ENCODE measurements around the gene SBDS.
"Not testable (repeated sequence)": the region's sequence is repeated elsewhere in the genome, so short reads cannot be mapped to it uniquely, and the experiment has no call there.

Gene SBDS

DNA sequence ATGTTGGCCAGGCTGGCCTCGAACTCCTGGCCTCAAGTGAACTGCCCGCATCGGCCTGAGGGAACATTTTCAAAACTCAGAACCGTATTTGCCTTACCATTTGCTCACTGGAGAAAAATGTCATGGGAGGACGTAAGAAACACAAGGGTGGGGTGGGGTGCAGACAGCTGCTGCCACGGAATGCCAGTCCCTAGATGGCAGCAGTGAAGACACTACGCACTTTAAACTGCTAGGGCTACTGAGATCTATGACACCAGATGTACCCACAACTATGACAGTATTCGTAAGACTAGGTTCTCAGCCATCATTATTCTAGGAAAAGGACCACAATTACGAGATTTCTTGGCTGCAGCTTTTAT, 716 bp downstream of the SBDS start:
- not testable (repeated sequence) for DNase-seq

DNA sequence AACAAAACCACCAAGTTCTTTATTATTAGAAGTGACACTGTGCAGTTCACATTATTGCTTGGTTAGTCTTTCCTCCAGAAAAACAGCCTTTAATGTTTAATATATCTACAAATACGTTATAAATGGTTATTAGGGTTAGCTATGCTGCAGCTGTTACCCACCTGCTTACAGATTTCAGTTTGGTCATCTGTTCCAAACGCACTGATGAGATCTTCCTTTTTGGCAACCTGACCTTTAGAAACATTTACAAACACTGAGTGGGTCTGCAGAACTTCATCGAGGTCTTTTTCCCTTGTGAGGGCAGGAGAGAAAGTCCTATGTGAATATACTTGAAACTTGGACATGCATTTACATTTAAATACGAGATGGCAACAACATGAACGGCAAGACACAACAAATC, 1.3 kb downstream of the SBDS start:
- not testable (repeated sequence) for DNase-seq

DNA sequence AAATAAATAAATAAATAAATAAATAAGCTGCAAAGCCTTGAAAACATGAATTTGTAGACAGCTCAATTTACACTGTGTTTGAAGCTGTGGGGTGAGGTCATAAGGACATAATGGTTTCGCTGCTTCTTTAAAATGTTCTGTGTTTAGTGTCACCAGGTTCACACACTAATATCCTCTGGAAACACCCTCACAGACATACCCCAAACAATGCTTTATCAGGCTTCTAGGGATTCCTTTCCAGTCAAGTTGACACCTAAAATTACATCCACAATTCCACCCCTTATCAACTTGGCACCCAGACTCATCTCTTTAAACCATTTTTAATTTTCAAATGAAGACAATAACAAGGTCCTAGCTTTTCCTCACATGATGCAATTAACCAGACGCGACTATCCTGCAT, 5.8 kb downstream of the SBDS start:
- DNase-seq, result not testable (repeated sequence)

DNA sequence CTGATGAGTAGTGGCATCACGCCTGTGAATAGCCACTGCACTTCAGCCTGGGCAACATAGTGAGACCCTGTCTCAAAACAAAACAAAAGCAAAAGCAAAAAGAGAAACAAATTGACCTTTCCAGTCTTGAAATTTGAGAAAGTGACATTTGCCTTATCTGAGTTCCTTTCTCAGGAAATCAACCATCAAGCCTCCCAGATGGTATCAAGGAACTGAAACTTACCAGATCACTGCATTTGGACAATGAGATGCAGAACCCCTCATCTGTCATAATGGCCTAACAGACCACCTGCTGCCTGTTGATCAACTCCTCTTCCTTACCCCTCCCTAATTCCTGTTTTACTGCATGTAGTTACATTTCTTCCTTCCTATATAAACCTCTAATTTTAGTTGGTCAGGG, 15.1 kb downstream of the SBDS start:
- DNase-seq, result not testable (repeated sequence)

DNA sequence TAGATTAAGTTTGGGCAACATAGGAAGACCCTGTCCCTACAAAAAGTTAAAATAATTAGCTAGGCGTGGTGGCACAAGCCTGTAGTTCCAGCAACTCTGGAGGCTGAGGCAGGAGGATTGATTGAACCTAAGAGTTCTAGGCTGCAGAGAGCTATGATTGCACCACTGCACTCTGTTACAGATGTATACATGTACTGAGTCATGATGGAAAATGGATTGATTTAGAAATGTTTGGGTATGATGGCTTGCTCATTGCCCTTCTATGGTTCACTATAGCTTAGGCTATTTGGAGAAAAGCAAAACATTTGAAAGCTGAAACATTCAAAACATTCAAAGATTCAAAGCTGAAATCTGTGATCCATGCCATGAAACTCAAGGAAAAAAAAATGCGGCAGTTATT, 16.4 kb downstream of the SBDS start:
- DNase-seq, result not testable (repeated sequence)

DNA sequence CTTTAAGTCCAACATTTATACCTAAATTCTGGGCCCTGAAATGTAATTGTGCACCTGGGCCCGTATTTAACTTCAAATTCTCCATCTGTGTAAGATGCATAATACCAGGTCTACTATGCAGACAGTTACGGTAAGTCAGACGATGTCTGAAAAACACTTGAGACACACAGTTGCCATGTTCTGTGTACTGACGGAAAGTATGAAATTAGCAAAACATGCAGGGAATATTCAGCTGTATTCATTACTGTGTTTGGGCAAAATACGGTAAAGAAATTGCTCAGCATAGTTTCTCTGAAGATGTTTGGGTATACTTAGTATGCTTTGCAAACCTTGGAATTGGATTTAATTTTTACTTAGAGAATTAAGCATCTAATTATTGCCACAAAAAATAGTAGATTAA, 17.1 kb downstream of the SBDS start:
- DNase-seq, result not testable (repeated sequence)

DNA sequence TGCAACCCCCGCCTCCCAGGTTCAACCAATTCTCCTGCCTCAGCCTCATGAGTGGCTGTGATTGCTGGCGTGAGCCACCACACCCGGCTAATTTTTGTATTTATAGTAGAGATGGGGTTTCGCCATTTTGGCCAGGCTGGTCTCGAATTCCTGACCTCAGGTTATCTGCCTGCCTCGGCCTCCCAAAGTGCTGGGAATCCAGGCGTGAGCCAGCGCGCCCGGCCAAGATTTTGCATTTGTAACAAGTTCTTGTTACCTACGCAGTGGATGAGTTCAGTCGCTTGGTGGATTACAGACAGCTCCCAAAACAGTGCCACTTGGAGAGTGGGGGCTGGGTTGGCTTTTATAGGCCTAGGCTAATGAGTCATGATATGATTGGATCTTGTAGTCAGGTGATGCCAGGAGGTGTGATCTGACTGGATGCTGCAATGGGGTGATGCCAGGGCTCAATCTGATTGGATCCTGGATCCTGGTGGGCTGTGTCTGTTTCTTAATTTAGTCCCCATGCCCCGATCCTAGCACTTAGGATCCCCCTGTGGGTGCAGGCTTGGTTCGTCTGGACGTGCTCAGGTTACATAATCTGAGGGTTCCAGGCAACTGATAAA, 20.3 kb downstream of the SBDS start:
- DNase-seq, result no peak

DNA sequence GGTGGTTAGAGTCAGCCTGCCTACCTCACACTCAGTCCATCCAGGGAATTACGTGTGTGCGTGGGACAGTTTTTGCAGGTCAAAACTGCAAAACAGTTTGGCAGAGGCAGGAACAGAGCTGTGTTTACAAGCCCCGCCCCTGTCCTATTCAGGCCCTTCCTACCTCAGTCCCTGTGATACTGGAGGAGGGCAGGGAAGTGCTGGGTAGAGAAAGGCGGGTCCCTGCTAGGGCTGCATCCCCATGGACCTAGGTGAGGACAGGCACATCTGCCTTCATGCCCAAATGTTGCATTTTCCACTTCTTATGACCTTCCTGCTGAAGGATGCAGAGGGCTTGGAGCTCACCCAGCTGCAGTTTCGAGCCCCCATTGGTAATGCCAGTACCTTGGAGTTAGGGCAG, 25.1 kb downstream of the SBDS start:
- no peak for DNase-seq

DNA sequence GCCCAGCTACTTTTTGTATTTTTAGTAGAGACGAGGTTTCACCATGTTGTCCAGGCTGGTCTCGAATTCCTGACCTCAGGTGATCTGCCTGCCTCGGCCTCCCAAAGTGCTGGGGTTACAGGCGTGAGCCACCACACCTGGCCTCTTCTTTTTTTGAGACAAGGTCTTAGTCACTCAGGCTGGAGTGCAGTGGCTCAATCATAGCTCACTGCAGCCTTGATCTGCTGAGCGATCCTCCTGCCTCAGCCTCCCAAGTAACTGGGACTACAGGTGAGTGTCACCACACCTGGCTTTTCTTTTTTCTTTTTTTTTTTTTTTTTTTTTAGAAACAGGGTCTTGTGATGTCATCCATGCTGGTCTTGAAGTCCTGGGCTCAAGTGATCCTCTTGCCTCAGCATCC, 26.4 kb downstream of the SBDS start:
- DNase-seq, result not testable (repeated sequence)

DNA sequence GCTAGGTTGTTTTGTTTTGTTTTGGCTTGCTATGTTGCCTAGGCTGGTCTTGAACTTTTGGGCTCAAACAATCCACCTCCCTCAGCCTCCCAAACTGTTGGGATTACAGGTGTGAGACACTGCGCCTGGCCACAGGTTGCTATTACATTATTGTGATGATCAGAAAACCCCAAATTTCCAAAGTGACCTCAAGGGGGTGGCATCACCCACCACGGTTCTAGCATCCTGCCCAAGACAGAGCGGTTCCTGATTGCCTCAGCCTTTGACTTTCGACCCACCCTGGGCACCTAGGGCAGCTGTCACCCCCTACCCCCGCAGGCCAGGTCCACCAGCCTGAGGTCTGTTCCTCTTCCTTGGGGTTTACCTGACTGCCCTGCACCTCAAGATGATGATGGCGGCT, 28.4 kb downstream of the SBDS start:
- no peak for DNase-seq

DNA sequence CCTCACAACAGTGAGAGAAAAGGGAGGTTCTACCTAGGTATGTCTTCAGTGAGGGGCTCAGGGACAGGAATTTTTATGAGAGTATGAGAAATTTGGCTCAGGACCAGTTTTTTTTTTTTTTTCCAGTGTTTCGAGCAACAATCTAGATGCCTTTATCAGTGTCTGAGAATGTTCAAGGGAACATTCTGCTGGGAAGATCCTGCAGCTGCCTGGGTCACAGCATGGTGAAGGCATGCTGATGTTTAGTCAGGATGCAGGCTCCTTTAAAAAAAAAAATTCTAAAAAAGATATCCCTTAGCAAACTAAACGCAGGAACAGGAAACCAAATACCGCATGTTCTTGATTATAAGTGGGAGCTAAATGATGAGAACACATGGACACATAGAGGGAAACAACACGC, 31.0 kb downstream of the SBDS start:
- no peak for DNase-seq

DNA sequence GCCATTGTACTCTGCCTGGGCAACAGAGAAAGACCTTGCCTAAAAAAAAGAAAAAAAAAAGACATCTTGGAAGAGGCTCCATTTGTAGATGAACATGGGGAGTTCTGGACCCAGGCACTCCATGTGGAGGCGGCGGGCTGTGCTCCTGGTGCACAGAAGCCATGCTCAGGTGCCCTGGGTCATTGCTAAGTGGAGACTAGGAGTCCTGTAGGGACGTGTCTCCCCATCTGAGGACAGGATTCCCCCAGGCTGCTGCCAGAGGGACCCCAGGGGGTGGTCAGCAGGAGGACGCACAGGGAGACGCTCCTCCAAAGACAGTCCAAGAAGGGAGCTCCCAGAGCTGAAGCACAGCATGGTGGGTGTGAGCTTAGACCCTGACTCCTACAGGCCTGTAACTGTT, 34.3 kb downstream of the SBDS start:
- no peak for DNase-seq

DNA sequence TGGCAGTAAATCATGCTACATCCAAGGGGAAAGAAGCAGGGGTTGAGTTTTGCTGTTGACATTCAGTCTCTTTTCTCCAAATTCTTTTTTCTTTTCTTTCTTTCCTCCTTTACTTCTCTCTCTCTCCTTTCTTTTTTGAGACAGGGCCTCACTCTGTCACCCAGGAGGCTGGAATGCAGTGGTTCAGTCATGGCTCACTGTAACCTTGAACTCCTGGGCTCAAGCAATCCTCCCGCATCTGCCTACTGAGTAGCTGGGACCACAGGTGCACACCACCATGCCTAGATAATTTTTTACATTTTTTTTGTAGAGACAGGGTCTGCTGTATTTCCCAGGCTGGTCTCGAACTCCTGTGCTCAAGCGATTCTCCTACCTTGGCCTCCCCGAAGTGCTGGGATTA, 35.2 kb downstream of the SBDS start:
- DNase-seq, result no peak

DNA sequence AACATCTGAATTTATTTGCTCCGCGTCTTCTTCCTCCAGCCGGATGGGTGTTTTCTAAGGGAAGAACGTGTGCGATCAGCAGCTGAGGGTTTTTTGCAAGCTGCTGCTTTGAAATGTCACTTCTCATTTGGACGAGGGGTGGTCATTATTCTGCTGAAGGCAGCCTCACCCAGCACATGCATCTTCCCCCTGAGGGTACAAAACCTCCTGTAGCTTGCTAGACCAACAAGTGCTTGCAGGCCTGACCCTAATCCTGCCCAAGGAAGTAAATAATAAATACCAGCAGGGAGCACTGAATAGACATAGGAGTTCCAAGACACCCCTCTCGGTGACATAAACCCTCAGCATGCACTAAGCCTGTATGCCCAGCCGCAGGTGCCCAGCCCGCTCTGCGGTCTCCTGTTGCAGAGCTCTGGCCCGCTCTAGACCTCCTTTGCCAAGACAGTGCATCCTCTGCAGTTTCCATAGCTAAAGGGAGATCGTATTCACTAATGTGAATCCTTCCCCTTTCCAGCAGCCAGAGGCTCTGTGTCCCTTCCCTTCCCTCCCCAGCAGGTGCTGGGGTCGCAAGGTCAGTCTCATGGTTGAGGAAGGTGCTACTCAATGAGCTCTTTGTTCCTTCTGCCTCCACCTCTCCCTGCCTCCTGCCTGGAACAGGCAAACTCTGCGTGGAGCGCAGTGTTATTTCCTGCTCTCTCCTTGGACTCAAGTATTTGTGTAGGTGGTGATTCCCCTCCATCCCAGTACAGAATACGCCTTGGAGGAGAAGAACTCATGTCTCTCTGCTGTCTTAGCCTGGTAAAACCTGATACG, 36.6 kb downstream of the SBDS start:
- DNase-seq, result no peak

DNA sequence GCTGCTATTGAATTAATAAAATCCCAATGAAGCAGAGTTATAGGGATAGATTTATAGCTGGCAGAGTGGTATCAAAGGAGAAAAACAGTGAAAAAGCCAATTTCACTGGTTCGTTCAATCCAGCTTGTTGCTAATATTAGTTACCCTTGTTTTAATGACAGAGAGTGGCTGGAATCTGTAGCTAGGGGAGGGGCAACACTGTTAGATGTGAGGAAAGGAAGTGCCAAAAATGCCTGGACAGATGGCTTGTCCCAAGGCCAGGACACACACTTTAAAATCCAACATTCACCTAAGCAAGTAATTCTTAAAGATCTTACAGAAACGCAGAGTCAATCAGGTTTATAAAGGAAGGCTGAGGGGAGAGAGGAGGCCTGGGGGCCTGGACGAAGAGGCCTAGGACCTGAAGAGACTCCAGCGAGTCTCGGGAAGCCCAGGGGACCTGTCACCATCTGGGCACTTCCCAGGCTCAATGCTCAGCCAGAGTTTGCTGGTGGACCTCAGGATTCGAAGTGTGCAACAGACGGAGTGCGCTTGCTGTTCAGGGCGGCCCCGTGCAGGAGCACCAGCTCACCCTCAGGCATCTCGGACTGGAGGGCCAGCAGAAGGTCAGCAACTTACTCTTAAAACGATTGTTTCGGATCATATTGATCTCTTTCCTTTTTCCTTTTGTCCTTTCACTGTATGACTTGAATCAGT, 37.6 kb downstream of the SBDS start:
- DNase-seq, result no peak

DNA sequence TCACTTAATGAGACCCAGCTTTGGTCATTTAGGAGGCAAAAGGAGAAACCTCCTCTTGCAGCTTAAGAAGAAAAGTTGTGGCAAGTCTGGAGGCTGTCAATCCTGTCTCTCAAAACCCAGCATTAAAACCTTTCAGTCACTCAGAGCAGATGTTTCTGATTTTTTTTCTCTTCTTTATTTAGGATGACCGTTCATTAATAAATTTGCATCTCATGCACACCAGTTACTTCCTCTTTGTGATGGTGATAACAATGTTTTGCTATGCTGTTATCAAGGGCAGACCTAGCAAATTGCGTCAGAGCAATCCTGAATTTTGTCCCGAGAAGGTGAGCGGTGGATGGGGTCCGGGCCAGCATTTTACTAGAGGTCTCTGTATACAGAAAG, 42.4 kb downstream of the SBDS start:
- DNase-seq, result no peak

DNA sequence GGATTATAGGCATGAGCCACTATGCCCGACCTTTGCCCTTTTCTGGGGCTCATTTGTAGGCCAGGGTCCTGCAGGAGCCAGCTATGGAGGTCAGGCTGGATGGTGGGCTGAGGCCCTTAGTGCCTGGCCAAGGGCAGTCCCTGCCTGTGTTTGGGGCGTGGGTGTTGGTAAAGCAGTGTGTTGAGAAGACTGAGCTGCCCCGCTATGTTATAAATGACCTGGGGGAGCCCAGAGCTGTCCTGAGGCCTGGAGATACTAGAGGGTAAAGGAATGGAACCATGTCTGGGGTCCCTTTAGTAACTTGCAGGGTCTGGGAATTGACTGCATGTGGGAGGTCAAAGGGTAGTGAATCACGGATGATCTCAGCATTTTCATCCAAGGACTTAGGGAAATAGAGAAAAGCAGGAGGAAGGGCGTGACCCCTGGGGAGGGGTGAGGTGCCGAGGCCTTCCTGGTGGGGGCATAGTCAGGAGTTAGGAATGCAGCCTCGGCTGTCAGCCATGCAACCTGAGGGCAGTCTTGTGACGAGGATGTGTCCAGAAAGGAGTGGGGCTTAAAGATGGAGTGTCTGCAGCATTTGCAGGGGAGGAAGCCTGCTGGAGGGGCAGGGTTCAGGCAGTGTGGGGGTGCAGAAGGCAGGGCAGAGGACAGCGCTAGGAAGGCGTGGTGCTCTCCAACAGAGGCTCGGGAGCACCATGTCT, 42.9 kb downstream of the SBDS start:
- DNase-seq, result no peak

DNA sequence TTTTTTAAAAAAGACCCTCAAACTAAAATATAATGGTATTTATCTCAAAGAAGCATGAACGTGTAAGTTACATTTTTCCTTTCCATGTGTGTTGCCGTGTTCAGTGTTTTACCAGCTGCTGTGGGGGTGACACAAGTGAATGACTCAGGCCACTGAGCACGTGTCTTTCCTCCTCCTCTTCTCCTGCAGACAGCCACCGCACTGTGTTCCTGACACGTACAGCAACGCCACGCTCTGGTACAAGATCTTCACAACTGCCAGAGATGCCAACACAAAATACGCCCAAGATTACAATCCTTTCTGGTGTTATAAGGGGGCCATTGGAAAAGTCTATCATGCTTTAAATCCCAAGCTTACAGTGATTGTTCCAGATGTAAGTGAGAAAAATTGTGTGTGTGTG, 44.6 kb downstream of the SBDS start:
- DNase-seq, result no peak

DNA sequence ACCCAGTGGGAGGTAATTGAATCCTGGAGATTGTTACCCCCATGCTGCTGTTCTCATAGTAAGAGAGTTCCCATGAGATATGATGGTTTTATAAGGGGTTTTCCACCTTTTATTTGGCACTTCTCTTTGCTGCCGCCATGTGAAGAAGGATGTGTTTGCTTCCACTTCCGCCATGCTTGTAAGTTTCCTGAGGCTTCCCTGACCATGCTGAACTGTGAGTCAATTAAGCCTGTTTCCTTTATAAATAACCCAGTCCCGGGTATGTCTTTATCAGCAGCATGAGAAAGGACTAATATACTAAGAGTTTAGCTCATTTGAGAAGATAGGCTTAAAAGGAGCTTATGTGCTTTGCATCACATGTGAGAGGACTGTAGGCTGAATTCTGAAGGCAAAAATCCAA, 45.1 kb downstream of the SBDS start:
- DNase-seq, result no peak

DNA sequence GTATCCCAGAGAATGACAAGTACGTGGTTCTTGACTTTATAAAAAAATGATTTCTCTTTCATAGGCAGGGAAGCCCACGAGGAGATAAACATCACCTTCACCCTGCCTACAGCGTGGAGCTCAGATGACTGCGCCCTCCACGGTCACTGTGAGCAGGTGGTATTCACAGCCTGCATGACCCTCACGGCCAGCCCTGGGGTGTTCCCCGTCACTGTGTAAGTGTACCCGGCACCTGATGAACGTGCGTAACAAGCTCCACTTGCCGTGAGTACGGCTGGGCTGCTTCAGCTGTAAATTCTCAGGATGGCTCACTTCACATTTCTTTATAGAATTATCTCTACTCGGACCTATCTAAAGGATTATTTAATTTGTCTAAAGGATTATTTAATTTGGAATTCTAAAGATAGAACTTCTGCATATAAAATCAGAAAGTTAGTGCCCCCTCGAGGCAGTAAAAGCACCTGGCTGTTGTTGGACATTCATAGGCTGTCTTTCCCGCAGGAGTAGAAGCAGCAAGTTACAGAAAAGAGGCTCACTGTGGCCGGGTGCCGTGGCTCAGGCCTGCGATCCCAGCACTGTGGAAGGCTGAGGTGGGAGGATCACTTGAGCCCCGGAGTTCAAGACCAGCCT, 46.8 kb downstream of the SBDS start:
- no peak for DNase-seq

DNA sequence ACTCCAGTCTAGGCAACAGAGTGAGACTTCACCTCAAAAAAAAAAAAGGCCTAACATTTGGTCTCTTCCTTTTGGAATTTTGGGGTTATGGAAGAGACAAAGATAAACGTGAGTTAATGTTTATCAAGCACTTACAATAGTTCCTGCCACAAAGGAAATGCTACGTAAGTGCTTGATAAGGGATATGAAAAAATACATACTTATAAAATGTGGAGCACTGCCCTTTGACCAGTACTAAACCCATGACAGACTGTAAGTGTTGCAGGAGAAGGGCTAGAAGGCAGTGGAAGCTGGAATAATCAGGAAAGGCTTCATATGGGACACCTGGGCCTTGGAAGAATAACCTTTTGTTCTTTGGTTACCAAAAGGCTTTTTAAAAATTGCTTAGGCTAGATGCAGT, 48.8 kb downstream of the SBDS start:
- DNase-seq, result no peak

DNA sequence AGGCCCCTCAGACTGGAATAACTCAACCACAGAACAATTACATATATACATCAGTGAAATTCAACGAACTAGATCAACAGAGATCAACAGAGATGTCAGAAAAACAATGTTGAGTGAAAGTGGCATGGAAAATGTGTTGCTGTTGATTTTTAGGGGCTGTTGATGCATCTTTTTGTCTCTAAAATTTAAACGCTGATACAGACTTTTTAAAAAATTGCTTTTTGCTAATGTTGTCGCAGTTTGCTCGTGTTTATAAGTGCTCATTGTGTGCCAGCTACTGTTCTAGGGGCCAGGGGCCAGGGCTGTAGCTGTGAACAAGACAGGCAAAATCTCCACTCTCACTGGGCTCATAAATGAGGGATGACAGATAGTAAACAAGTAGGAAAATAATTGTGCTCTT, 56.1 kb downstream of the SBDS start:
- DNase-seq, result no peak

DNA sequence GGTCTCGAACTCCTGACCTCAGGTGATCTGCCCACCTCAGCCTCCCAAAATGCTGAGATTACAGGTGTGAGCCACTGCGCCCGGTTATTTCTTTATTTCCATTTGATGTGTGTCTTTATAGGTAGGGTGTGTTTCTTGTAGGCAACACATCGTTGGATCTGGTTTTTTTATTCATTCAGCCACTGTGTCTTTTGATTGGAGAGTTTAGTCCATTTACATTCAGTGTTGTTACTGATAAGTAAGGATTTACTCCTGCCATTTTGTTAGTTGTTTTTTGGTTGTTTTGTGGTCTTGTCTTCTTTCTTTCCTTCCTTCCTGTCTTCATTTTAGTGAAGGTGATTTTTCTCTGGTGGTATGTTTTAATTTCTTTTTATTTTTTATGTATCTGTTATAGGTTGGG, 57.4 kb downstream of the SBDS start:
- DNase-seq, result no peak

Measured in cortex of kidney (tissue), 1 donor.